NCI-H1417 (cell line): ENCODE results near the gene NLGN2.
"Not testable (repeated sequence)": the region's sequence is repeated elsewhere in the genome, so short reads cannot be mapped to it uniquely, and the experiment has no call there.

Source experiments
- DNase-seq, 3 experiments: peaks; one replicate each; lab custom pipeline; 2025; lab: John Stamatoyannopoulos, UW

NLGN2 gene

GRCh38 chr17:7407485-7408251 is at the start of gene NLGN2:
NLGN2 (plus strand) TSS chr17:7407845; CDS start chr17:7408256, 411 bp downstream.
- DNase-seq, result no peak

GRCh38 chr17:7361906-7362305 is 45.7 kb upstream of the NLGN2 start:
- no peak for DNase-seq

- no peak for DNase-seq
Observed at GRCh38 chr17:7363311-7363710, 44.3 kb upstream of the NLGN2 start.

DNA sequence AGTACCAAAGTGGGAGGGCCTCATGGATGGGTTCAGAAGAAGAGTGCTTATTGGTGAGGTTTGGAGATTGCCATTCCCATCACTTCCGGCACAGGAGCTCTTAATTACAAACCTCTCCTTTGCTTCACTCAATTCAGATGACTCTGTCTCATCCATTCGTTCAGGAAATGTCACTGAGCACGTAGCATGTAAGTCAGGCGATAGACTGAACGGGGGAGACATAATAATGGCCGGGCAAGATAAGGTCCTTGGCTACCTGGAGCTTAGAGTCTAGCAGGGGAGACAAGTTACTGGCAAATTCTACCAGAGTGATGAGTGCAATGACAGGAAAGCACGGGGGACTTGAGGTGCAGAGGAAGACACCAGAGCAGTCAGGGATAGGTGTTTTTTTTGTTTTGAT is 41.7 kb upstream of the NLGN2 start:
- not testable (repeated sequence) for DNase-seq

DNA sequence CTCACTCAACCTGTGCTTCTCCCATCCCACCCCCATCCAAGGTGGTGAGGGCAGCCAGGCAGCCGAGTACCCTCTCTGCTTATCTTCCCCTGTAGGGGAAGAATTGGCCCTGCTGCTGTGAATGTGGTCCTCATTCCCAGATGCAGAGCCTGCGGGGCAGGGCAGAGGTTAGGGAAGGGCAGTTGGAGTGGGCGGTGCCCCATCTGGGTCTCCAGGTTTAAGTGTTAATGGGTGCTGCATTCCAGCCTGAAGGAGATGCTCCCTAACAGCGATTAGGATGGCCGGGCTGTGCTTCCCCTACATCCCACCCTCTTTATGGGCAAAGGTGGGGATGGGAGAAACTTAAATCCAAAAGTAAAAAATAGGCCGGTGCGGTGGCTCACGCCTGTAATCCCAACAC is 40.6 kb upstream of the NLGN2 start:
- no peak for DNase-seq

- no peak for DNase-seq
Observed at GRCh38 chr17:7367918-7368598, 39.6 kb upstream of the NLGN2 start.

DNA sequence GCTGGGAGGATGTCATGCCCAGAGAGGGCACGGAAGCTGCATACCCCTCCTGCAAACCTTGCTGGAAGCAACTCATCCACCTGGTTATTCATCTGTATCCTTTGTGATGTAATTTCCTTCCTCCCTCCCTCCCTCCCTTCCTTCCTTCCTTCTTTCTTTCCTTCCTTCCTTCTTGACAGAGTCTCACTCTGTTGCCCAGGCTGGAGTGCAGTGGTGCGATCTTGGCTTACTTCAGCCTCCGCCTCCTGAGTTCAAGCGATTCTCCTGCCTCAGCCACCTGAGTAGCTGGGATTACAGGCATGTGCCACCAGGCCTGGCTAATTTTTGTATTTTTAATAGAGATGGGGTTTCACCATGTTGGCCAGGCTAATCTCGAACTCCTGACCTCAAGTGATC is 39.0 kb upstream of the NLGN2 start:
- not testable (repeated sequence) for DNase-seq

GRCh38 chr17:7369825-7370224 is 37.8 kb upstream of the NLGN2 start:
- DNase-seq, result no peak

GRCh38 chr17:7370853-7371252 is 36.8 kb upstream of the NLGN2 start:
- no peak for DNase-seq

DNA sequence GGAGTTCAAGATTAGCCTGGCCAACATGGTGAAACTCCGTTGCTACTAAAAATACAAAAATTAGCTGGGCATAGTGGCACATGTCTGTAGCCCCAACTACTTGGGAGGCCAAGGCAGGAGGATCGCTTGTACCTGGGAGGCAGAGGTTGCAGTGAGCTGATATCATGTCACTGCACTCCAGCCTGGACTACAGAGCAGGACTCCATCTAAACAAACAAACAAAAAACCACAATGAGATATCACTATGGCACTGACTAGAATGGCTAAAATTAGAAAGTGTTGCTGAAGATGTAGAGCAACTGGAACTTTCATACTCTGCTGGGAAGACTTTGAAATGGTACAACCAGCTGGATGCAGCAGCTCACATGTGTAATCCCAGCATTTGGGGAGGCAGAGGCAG is 33.3 kb upstream of the NLGN2 start:
- DNase-seq, result no peak

DNA sequence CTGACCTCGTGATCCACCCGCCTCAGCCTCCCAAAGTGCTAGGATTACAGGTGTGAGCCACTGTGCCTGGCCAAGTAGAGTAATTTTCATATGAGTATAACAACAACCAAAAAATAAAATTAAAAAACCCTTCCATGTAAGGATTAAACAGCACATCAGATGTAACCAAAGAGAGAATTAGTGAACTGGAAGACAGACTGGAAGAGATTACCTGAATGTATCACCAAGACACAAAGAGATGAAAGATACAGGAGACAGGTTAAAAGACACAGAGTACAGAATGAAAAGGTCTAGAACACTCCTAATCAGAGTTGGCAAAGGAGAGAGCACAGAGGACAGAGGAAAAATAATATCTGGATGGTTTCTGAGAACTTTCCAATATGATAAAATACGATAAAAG is 28.5 kb upstream of the NLGN2 start:
- DNase-seq, result no peak

- DNase-seq, result peak in 2 of 3 experiments; percentile 6 to 23
Observed at GRCh38 chr17:7380321-7380720, 27.3 kb upstream of the NLGN2 start.

DNA sequence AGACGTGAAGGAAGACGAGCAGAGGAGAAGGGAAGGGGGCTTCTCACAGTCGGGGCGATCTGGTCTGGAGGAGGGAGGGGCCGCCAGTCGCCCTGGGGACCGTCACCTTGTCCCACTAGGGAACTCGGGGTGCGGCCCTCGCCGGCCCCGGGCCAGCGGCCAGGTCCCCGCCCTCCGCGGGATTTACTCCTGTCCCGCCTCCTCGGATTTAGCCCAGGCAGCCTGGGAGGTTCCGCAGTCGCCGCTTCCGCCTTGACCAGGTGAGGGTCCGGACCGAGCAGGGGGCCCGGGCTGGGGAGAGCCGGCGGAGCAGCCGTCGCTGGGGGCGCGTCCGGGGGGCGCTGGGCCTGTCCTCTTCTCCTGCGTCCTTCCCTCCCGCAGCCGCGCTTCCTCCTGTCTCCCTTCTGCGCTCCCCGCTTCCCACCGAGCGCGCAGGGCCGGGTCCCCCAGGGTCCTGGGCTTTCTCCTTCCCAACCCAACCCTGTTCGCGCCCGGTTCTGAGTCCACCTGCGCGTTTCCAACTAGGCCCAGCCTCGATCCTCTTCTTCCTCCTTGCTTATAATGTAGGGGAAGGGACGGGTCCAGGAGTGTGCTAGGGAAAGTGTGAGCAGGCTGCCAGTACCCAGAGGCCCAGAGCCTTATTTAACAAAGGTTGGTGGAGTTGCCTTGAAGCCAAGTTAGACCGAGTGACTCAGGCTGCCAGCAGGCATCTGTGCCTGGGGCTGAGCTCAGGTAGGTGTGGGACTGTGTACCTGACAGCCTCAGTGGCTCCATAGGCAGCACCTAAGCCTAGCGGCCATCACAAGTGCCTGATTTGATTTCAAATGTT is 26.6 kb upstream of the NLGN2 start, which contains the start of gene TNK1:
Gene TNK1, plus strand, starts transcription at position 235 of the 829 bp plus-strand sequence. CDS start 1,838 bp downstream, outside the sequence.
- DNase-seq, result peak in 2 of 3 experiments; percentile 9 to 14

GRCh38 chr17:7382901-7383300 is 24.7 kb upstream of the NLGN2 start:
- no peak for DNase-seq

- DNase-seq, result no peak
Observed at GRCh38 chr17:7383371-7383741, 24.3 kb upstream of the NLGN2 start.

DNA sequence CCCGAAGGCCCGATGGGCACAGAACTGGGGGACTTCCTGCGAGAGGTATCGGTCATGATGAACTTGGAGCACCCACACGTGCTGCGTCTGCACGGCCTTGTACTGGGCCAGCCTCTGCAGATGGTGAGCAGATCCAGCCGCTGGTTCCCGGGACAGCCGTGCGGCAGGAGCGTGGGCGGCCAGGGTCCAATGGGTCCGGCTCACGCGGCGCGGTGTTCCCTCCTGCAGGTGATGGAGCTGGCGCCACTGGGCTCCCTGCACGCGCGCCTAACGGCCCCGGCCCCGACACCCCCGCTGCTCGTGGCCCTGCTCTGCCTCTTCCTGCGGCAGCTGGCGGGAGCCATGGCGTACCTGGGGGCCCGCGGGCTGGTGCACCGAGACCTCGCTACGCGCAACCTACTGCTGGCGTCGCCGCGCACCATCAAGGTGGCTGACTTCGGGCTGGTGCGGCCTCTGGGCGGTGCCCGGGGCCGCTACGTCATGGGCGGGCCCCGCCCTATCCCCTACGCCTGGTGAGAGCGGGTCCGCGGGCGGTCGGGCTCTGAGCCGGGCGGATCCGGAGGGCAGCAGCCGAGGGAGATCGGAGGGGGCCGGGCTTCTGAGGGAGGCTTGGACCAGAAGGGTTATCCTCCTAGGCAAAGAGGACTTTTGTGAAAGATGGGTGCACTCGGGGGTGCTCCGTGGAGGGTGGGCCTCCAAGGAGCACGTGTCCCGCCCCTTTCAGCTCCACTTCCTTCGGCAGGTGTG is 23.7 kb upstream of the NLGN2 start:
- peak in 1 of 3 experiments; percentile 63 for DNase-seq

GRCh38 chr17:7384489-7385081 is 23.1 kb upstream of the NLGN2 start:
- no peak for DNase-seq

- no peak for DNase-seq
Observed at GRCh38 chr17:7388856-7389255, 18.8 kb upstream of the NLGN2 start.

- no peak for DNase-seq
Observed at GRCh38 chr17:7389924-7390910, 17.4 kb upstream of the NLGN2 start.

DNA sequence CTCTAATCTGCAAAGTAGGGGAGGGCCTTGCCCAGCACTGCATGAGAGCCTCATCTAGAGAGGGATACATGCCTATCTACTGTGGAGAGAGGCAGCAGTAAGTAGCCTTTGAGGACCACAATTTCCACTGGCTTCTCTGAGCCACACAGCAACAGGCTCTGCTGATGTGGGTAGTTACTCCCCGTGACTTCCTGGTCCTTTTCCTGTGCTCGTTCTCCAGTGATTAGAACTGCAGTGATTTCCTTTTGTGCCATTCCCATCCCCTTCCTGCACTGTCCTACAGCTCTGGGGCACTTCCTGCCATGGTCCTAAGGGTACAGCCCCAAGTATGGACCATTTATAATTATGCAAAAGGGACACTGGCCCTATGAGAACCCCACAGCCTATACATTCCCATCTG is 16.3 kb upstream of the NLGN2 start:
- no peak for DNase-seq
